ENCODE measurements around the gene SNORC. TPM values are rescaled to one million over a fixed set of nuclear protein-coding genes. Genes with fewer than 3 reads are reported as not detected.

Gene SNORC
- total and polyA plus RNA-seq, 2 of the 13 experiments (the other 11 are each of a cell fraction or from before 2014, with no cell fraction given) = 59.1 to 86.1 TPM

DNA sequence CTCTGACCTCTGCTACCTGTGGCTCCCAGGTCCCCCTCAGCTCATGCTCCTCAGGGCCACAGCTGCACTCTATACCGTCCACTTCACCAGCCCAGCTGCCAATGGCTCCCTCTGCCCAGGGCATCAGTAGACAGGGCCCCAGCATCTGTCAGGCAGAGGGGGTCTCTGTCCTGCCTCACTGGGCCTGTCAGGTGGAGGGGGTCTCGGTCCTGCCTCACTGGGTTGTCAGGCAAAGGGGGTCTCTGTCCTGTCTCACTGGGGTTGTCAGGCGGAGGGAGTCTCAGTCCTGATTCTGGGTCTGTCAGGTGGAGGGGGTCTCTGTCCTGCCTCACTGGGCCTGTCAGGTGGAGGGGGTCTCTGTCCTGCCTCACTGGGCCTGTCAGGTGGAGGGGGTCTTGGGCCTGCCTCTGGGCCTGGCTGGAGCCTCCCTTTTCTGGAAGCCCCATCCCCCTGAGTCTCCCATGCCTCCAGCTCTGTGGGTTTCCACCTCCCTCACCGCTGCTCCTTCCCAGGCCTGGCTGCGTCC lies 19.9 kb downstream of the SNORC start (continued):
- TF ChIP-seq PTBP1 (IDR thresholded peaks at IDR 0.05; ENCODE audit: low read depth, low read length, poor library complexity, severe bottlenecking) = no peak

- in situ Hi-C loops (cut with HindIII; ENCODE audit: extremely low pct_ligation_motif_present, low pct_unique_long_range_greater_than_20kb) (no loop called here), intact Hi-C loops (cut with micrococcal nuclease; ENCODE audit: unreplicated experiment) (no loop called here)
- Histone ChIP-seq H3K4me1 (ENCODE audit: insufficient read depth, low read length) (no peaks in the 10 kb centered on the region), H3K36me3 (replicated peaks in 1 of 2; ENCODE audit: control insufficient read depth in 1 of 2, insufficient read depth in 2 of 2, low read length in 2 of 2) (peaks cover 20 to 48% of the 10 kb centered on the region in 2 experiments), H3K4me2 (ENCODE audit: low read depth, low read length) (no peak overlapping the region), H3K27ac (ENCODE audit: extremely low read length, insufficient read depth, low read length) (no peak overlapping the region), H4K20me1 (ENCODE audit: insufficient read depth, low read length) (no peaks in the 10 kb centered on the region), H2AFZ (ENCODE audit: low read length) (no peak overlapping the region), H3K9me3 (ENCODE audit: low read length) (no peaks in the 10 kb centered on the region), H3K9ac (ENCODE audit: insufficient read depth, low read depth, low read length) (no peak overlapping the region), H3K27me3 (ENCODE audit: control insufficient read depth in 1 of 2, insufficient read depth in 2 of 2, low read length in 2 of 2) (no peaks in the 10 kb centered on the region), H3K4me3 (replicated peaks in 1 of 3; ENCODE audit: insufficient read depth in 1 of 3, low read depth in 2 of 3, low read length in 3 of 3) (no peak overlapping the region), H3K79me2 (ENCODE audit: insufficient read depth, low read length) (no peaks in the 10 kb centered on the region)
- ChIA-PET CTCF (ENCODE audit: low intra/inter-chr PET ratio, low total read pairs) (no interaction called here), POLR2A (interaction anchor here (1.3 kb wide), 1 partner anchor 15 kb away, joined by 3 read pairs; no protein-coding TSS in a partner anchor)
- WGBS (ENCODE audit: low lambda C conversion rate) = 91% methylated on average over 11 of the region's 11 CpGs
- BruUV-seq (replicated peaks) = no TSS peak
- no peak for DNase-seq (ENCODE audit: low spot score)
- ATAC-seq = no peak
- no peak for FAIRE-seq
- TF ChIP-seq FOXJ3 (CRISPR knock-in tag; IDR thresholded peaks at IDR 0.05; ENCODE audit: borderline replicate concordance) (no peak), SOX5 (CRISPR knock-in tag; IDR thresholded peaks at IDR 0.05; ENCODE audit: borderline replicate concordance) (no peak), ZNF138 (CRISPR knock-in tag; IDR thresholded peaks at IDR 0.05; ENCODE audit: low read depth) (no peak), TSC22D2 (CRISPR knock-in tag; IDR thresholded peaks at IDR 0.05; ENCODE audit: borderline replicate concordance) (no peak), ZNF766 (CRISPR knock-in tag; IDR thresholded peaks at IDR 0.05; ENCODE audit: borderline replicate concordance) (no peak), FOXP1 (IDR thresholded peaks at IDR 0.05) (no peak), FOXP1 (CRISPR knock-in tag; IDR thresholded peaks at IDR 0.05) (no peak), STAT6 (CRISPR knock-in tag; IDR thresholded peaks at IDR 0.05; ENCODE audit: borderline replicate concordance) (no peak), KDM5B (CRISPR knock-in tag; IDR thresholded peaks at IDR 0.05; ENCODE audit: borderline replicate concordance) (no peak)
- TF ChIP-seq, protein P1, sequence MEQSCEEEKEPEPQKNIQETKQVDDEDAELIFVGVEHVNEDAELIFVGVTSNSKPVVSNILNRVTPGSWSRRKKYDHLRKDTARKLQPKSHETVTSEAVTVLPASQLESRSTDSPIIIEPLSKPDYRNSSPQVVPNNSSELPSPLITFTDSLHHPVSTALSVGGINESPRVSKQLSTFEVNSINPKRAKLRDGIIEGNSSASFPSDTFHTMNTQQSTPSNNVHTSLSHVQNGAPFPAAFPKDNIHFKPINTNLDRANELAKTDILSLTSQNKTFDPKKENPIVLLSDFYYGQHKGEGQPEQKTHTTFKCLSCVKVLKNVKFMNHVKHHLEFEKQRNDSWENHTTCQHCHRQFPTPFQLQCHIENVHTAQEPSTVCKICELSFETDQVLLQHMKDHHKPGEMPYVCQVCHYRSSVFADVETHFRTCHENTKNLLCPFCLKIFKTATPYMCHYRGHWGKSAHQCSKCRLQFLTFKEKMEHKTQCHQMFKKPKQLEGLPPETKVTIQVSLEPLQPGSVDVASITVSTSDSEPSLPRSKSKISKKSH (CRISPR knock-in tag; IDR thresholded peaks at IDR 0.05; ENCODE audit: borderline replicate concordance) = no peak
- TF ChIP-seq, protein P2, sequence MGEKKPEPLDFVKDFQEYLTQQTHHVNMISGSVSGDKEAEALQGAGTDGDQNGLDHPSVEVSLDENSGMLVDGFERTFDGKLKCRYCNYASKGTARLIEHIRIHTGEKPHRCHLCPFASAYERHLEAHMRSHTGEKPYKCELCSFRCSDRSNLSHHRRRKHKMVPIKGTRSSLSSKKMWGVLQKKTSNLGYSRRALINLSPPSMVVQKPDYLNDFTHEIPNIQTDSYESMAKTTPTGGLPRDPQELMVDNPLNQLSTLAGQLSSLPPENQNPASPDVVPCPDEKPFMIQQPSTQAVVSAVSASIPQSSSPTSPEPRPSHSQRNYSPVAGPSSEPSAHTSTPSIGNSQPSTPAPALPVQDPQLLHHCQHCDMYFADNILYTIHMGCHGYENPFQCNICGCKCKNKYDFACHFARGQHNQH (CRISPR knock-in tag; IDR thresholded peaks at IDR 0.05) = no peak
- TF ChIP-seq, protein P3, sequence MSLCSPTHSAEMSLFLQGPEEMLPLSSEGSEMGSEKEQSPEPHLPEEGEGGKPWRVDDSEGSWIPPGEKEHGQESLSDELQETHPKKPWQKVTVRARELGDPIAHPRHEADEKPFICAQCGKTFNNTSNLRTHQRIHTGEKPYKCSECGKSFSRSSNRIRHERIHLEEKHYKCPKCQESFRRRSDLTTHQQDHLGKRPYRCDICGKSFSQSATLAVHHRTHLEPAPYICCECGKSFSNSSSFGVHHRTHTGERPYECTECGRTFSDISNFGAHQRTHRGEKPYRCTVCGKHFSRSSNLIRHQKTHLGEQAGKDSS (CRISPR knock-in tag; IDR thresholded peaks at IDR 0.05; ENCODE audit: borderline replicate concordance, low read depth) = no peak
- TF ChIP-seq, protein P4, sequence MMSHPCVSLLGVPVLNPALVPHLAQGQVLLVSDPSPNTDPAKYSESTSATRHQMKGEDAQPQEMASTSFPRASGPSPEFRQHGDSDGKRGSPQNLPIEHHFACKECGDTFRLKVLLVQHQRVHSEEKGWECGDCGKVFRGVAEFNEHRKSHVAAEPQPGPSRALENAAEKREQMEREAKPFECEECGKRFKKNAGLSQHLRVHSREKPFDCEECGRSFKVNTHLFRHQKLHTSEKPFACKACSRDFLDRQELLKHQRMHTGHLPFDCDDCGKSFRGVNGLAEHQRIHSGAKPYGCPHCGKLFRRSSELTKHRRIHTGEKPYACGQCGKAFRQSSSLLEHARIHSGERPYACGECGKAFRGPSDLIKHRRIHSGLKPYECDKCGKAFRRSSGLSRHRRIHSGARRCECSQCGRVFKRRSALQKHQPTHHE (CRISPR knock-in tag; IDR thresholded peaks at IDR 0.05; ENCODE audit: borderline replicate concordance) = no peak
Observed at GRCh38 chr2:232890536-232890895, 20.5 kb downstream of the SNORC start.
